GM23248 (cell line): ENCODE results near the gene DYRK1A.

ENCODE experiments used
- EZH2 ChIP-seq: fragments of 200-600 bp; sonication (generic); IDR thresholded peaks from 2 replicates; pipeline ENCODE4 v1.6.1; 2018; ENCODE audit warnings: antibody characterized with exemption, mild to moderate bottlenecking; ENCODE audit not compliant: insufficient read depth, poor library complexity, severe bottlenecking
- EZH2phosphoT487 ChIP-seq: fragments of 200-600 bp; sonication (generic); IDR thresholded peaks from 2 replicates; pipeline ENCODE4 v1.6.1; 2018; ENCODE audit warnings: antibody characterized with exemption, moderate library complexity, mild to moderate bottlenecking, low read depth; ENCODE audit not compliant: insufficient read depth

- no peak for TF ChIP-seq EZH2
- no peak for TF ChIP-seq EZH2phosphoT487
Observed at GRCh38 chr21:37469441-37469840, 102.9 kb downstream of the DYRK1A start.
